GM11168 (cell line): ENCODE results near the gene CEACAM20.
"Not testable (repeated sequence)": the region's sequence is repeated elsewhere in the genome, so short reads cannot be mapped to it uniquely, and the experiment has no call there.

Source experiments
- in situ Hi-C: fragments of 300-500 bp; cut with MboI; formaldehyde crosslinking; loops from one replicate; pipeline ENCODE4 v1.12.0; 2022; ENCODE audit warnings: low sequenced_read_pairs; ENCODE audit not compliant: unreplicated experiment

The CEACAM20 gene

GRCh38 chr19:44499559-44499958 lies 29.9 kb downstream of the CEACAM20 start:
- in situ Hi-C loops, result no loop called here

DNA sequence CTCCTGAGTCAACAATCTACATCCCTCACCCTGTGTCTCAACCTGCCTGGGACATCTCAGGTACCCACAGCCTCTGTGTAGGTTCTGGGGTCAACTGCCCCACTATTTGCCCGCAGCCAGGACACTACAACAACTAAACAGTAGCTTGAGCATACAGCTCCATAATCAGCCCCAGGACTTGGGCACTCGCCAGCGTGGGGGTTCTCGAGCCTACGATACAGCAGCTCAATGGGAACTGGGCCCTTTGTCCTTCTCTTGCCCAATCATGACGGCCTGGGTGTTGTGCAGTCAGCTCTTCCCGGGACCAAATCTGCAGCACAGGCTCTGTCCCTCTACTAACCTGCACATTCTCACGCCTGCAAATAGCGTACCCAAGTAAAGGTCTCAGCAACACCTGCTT lies 30.5 kb downstream of the CEACAM20 start:
- in situ Hi-C loops, result no loop called here

DNA sequence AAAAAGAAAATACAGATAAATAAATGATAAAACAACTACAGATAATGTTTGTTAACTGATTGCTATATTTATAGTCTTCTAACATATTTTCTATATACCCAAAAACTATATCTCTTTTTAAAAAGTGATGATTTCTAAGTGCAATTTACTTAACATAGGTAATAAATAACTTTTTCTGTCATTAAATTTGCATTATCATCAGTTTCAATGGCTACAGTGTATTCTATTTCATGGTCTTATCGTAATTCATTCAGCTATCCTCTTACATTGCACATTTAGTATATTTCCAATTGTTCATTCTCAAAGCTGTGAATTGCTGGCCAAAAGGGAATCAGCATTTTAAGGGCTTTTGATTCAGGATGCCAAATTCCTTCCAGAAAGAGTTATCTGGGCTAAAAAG lies 32.8 kb downstream of the CEACAM20 start:
- in situ Hi-C loops, result no loop called here

DNA sequence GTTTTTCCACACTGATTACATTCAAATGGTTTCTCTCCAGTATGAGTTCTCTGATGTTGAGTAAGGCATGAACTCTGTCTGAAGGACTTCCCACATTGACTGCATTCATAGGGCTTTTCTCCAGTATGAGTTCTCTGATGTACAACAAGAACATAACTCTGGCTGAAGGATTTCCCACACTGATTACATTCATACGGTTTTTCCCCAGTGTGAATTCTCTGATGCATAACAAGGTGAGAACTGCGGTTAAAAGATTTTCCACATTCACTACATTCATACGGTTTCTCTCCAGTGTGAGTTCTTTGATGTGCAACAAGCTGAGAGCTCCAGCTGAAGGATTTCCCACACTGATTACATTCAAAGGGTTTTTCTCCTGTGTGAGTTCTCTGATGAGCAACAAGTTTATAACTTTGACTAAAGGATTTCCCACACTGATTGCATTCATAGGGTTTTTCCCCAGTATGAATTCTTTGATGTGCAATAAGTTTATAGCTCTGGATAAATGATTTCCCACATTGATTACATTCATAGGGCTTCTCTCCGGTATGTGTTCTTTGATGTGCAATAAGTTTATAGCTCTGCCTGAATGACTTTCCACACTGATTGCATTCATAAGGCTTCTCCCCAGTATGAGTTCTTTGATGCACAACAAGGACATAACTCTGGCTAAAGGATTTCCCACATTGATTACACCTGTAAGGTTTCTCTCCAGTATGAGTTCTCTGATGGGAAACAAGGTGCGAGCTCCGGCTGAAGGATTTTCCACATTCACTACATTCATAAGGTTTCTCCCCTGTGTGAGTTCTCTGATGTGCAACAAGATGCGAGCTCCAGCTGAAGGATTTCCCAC lies 52.7 kb downstream of the CEACAM20 start:
- in situ Hi-C loops, result no loop called here

GRCh38 chr19:44468730-44469129 lies 60.7 kb downstream of the CEACAM20 start:
- in situ Hi-C loops, result not testable (repeated sequence)

- in situ Hi-C loops, result not testable (repeated sequence)
Observed at GRCh38 chr19:44462600-44463286, 66.7 kb downstream of the CEACAM20 start.
